HS-27A (cell line): Measurements from ENCODE around the gene RRAS2.
"Not testable (repeated sequence)": the region's sequence is repeated elsewhere in the genome, so short reads cannot be mapped to it uniquely, and the experiment has no call there.

Source experiments
- DNase-seq: peaks from one replicate; pipeline ENCODE4 v3.0.0-alpha.2; 2012; ENCODE audit warnings: low read depth, missing footprints

RRAS2 gene

GRCh38 chr11:14358729-14359439 is at the start of gene RRAS2:
TSS of gene RRAS2 (minus strand) at chr11:14359183. CDS start at chr11:14358870, 313 bp downstream.
- DNase-seq = no peak

- no peak for DNase-seq
Observed at GRCh38 chr11:14408612-14409011, 49.6 kb upstream of the RRAS2 start.

GRCh38 chr11:14406116-14406515 is 47.1 kb upstream of the RRAS2 start:
- not testable (repeated sequence) for DNase-seq

GRCh38 chr11:14403528-14403927 is 44.5 kb upstream of the RRAS2 start:
- not testable (repeated sequence) for DNase-seq

- no peak for DNase-seq
Observed at GRCh38 chr11:14399087-14399486, 40.1 kb upstream of the RRAS2 start.

DNA sequence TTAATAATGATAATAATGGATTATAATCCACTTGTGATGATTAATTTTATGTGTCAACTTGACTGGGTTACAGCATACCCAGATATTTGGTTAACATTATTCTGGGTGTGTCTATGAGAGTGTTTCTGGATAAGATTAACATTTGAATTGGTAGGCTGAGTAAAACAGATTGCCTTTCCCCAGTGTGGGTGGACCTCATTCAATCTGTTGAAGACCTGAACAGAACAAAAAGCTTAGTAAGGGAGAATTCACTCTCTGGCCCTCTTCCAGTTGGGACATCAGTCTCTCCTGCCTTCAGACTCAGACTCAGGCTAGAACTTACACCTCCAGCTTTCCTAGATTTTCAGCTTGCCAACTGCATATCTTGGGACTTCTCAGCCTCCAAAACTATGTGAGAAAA is 37.3 kb upstream of the RRAS2 start:
- no peak for DNase-seq

- DNase-seq = no peak
Observed at GRCh38 chr11:14393889-14394288, 34.9 kb upstream of the RRAS2 start.

GRCh38 chr11:14393129-14393528 is 34.1 kb upstream of the RRAS2 start:
- DNase-seq = no peak

DNA sequence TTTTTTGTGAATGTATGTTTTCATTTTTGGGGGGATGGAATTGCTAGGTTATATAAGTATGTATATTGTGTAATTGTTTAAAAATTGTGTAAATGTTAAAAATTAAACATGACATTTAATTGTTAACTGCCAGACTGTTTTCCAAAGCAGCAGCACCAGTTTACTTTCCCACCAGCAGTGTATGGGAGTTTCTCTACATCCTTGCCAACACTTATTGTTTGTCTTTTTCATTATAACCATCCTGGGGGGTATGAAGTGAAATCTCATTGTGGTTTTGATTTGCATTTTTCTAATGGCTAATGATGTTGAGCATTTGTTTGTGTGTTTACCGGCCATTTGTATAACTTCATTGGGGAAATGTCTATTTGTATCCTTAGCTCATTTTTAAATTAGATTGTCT is 31.7 kb upstream of the RRAS2 start:
- no peak for DNase-seq

DNA sequence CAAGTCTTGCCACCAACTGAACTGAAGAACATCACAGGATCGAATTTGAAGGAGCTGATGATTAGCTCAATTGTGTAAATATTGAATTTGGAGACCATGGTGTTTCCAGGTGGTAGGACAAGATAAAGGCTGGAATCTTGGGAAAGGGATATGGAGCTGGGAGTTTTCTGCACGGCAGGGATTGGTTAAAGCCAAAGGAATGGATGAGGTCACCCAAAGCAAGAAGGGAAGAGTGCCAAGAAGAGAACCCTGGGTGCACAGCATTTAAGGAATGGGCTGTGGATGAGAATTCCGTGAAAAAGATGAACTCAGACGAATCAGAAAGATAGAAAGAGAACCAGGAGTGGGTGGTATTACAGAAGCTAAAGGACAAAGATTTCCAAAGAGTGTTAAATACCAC is 29.4 kb upstream of the RRAS2 start:
- DNase-seq = no peak

GRCh38 chr11:14386895-14387480 is 28.0 kb upstream of the RRAS2 start:
- no peak for DNase-seq

GRCh38 chr11:14386081-14386480 is 27.1 kb upstream of the RRAS2 start:
- no peak for DNase-seq

- no peak for DNase-seq
Observed at GRCh38 chr11:14384338-14384737, 25.4 kb upstream of the RRAS2 start.

DNA sequence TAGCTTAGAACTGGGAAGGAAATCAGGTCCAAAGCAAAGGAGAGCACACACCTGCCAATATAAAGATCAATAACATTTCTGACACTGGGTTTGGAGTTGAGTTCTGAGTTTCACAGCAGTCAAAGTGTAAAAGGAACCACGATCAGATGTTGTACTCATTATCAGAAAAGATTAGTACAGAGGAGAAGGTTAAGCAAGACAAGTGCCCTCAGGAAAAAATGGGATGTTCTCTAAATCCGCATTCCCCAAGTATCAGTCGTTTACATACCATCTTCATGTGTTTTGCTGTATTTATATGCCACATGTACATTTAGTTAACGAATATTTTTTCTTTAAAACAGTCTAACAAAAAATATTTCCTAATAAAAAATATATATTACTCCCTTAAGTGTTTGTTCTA is 23.0 kb upstream of the RRAS2 start:
- no peak for DNase-seq

GRCh38 chr11:14380947-14381561 is 22.1 kb upstream of the RRAS2 start:
- DNase-seq = no peak

GRCh38 chr11:14380125-14380936 is 21.3 kb upstream of the RRAS2 start:
- no peak for DNase-seq

GRCh38 chr11:14378171-14378570 is 19.2 kb upstream of the RRAS2 start:
- no peak for DNase-seq

- DNase-seq = no peak
Observed at GRCh38 chr11:14376920-14377319, 17.9 kb upstream of the RRAS2 start.

DNA sequence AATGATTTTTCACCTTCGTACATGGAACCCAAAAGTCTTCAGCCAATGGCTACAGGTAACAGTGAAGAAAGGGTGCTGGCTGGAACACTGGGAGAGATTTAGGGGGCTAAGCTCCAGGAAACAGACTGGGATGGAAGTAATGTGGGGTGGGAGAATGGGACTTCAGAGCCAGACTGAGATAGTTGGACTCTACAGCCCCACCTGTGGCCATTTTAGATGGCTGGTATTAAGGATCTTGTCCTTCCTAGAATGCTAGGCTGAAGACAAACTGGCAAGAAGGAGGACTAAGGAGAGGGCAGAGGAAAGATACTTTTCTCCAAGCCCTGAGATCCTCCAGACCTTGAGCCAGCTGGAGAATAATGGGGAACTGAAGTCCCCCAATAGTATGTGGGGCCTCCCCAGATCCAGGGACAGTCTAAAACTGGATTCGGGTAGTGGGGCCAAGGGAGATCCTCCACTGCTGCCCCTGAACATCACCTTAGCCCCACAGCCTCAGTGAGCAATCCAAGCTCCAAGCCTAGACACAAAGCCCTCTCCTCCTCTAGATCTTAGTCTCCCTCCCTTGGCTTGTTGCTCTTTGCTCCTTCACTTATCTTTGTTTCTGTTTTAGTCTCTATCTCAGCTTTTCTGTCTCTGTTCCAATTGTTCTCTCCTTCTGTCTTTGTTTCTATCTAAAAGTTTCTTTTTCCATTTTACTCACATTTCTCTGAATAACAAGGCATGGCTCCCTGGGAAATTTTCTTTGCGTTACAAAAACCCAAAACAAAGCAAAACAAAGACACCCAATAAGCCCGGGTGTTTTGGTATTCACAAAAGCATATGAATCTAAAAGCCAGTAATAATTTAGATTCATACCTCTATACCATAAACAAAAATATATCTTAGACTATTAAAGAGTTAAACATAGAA is 16.2 kb upstream of the RRAS2 start:
- no peak for DNase-seq

DNA sequence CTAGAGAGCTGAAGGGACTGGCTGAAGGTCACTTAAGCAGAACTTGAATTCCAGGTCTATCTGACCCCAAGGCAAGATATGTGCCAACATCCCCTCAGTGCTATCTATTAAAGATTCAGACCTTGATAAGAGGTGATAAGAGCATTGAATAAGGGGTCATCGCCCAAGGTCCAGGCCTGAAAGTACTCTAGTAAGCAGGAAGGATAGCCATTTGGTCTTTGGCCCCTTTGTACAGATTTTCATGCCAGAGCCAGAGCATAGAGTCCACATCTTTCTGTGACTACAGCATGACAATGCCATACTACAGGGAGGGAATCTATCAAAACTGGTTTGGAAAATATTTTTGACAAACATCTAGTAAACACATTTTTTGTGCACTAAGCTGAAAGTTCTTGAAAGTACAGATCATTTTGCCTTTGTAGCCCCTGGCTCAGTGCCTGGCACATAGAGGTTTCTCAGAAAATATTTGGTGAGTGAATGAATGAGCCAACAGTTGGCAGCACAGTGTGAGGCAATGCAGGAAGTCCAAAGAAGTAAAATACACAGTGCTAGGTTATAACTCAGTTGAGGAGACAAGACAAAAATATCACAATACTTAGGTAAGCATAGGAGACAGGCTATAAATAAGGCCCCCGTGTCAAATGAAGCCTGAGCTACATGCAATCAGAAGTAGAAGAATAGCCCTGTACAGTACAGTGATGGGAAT is 15.1 kb upstream of the RRAS2 start:
- no peak for DNase-seq

- no peak for DNase-seq
Observed at GRCh38 chr11:14372011-14372410, 13.0 kb upstream of the RRAS2 start.
